Hematopoietic multipotent progenitor cell treated with erythropoietin and hydrocortisone succinate and interleukin-3 and kit ligand, for 6 days (in vitro differentiated cells): ENCODE measurements around the gene TSPAN8.
"Not testable (repeated sequence)": the region's sequence is repeated elsewhere in the genome, so short reads cannot be mapped to it uniquely, and the experiment has no call there.

ENCODE experiments used
- DNase-seq: peaks from one replicate; pipeline ENCODE4 v3.0.0-alpha.2; 2015

Gene TSPAN8

DNA sequence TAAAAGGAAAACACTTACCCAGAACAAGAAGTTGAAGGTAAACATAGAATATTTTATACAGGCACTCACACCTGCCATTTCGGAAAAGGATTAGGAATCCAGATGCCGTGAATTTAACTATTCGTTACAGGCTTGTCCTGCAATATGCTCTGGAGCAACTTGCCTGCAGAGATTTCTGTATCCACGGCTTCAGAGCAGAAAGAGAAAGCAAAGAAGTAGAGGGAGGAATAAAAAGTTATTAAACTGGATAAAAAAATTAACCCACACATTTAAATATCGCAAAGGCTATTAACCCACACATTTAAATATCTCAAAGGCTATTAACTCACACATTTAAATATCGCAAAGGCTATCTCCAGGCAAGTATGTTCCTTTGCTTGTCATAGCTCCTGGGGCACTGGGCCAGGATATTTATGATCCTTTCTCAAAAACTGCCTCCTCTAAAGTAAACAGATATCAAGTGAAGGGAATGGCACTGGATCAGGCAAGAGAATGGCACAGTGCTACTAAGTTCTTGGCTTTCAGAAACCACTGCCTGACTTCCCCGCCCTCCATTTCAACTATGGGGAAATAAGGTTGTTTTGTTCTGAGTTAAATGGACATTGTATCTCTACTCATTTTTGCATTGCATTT is at the start of gene TSPAN8:
Gene TSPAN8 (minus strand): TSS at position 399 of the 633 bp plus-strand sequence. CDS start 321 bp downstream, at position 78.
- no peak for DNase-seq

DNA sequence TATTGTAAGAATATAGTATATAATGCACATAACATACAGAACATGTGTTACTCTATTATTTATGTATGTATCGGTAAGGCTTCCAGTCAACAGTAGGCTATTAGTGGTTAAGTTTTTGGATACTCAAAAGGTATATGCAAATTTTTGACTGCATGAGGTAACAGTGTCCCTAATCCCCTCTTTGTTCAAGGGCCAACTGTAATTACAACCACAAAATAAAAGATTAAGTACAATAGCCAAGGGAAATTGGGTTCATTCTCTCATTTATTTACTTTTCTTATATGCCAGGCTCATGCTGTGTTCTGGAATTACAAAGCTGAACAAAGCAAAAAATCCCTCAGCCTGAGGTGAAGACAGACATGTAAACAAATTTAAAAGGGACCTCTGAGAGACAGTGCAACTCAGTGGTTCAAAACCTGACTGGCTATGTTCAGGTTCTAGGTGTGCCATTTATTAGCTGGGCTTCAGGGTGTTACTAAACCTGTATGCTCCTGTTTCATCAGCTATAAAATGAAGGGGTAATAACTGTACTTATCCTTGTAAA is 43.4 kb upstream of the TSPAN8 start:
- no peak for DNase-seq

DNA sequence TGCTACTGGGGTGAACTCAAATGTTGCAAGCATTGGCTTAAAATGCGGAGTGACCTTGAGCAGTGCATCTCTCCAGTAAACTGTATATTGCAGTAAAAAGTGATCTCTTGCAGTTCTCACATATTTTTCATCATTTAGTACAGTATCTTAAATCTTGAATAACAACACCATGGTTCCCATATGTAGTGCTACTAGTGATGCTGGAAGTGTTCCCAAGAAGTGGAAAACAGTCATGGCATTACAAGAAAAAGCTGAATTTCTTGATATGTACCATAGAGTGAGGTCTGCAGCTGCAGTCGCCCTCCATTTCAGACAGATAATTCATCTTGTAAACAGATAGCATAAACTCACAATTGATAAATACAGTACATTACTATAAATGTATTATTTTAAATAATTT is 42.9 kb upstream of the TSPAN8 start:
- no peak for DNase-seq

DNA sequence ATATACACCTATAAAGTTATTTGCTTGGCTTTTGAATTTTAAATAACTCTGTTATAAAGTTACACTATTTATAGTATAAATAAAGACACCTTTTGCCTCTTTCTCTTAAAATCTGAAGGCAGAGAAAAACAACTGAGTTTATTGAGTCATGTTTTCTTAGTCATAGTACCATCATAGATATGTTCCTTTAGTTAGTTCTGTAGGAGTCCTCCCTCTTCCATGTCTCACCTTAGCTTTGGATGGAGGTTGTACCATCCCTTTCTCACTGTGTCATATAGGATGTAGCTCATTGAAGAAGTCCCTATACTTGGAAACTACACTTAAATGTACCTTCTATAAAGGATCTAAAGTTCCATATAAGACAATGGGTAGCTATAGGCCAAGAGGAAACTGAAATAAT is 39.7 kb upstream of the TSPAN8 start:
- no peak for DNase-seq

DNA sequence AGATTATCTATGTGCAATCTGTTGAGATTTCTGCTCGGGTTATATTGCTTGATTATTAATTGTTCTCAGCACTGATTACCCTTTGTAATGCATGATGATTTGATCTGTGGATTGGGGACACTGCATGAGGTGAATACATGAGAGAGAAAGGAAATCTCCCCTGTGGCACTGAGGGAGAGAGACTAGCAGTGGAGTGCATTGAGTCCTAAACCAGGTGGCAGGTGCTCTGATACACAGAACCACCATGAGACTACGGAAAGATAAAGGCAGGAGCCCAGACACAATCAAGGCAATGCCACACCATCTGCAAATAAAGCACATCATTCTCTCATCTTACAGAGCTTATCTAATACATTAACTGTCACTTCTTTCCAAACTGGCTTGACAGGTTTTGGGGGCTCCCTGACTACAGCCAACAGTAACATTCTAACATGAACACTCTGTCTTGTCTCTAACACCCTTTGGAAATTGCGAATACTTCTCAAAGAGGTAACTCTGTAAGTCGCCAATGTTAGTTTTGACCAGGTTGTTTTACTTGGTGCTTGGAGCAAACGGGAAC is 37.6 kb upstream of the TSPAN8 start:
- no peak for DNase-seq

DNA sequence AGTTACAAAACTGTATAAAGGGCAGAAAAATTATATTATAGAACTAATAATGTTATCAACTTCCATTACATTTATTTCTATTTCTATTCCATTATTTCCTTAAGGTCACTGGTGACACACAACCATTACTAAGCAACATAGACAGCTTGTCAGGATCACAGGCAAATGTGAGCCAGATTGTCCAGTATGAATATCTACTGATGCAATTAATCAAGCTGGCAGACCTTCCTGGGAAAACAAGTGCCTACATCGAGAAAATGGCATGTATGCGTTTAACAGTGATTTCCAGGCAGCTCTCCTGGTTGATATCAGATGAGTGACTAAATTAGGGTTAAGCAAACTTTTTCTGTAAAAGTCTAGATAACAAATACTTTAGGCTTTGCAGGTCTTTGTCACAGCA is 36.9 kb upstream of the TSPAN8 start:
- no peak for DNase-seq

DNA sequence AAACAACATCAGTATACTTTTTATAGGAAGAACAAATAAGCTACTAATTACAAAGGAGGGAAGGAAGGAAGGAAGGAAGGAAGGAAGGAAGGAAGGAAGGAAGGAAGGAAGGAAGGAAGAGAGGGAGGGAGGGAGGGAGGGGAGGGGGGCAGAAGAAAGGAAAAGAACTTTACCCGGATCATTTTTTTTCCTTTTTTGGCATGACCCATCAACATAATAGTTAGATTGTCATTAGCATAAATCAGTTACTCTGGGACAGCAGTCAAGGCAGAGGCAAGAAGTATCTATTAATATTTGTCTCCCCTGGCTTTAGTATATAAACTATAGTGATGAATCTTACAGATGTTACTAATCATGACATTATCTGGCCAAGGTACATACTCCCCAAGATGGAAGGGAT is 35.2 kb upstream of the TSPAN8 start:
- no peak for DNase-seq

DNA sequence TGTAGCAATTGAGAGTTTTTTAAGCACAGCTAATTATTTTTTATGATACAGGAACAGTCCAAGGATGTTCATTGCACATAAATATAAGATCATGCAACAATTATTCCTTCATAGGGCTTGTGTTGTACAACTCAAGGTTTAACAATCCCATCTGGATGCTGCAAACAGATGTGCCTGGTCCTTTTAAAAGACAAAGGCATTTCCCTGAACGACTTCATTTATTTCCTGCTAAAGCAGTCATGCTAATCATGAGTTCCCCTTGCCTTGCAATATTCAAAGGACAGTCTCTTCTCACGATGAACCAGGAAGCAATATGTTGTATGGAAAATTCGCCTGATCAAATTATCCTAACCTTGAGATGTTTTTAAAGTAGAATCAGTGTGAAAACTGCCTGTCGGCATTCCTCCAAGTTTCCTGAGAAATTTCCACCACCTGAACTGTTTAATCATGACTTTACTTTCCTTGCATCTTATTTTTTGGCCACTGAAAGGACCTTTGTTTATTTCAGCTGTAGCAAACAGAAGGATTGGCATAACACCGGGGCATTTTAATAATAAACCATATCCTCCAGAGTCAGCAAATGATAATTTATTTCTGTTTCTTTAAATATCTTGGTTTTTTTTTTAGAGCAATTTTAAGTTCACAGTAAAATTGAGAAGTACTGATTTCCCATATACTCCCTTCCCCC is 33.9 kb upstream of the TSPAN8 start:
- no peak for DNase-seq

DNA sequence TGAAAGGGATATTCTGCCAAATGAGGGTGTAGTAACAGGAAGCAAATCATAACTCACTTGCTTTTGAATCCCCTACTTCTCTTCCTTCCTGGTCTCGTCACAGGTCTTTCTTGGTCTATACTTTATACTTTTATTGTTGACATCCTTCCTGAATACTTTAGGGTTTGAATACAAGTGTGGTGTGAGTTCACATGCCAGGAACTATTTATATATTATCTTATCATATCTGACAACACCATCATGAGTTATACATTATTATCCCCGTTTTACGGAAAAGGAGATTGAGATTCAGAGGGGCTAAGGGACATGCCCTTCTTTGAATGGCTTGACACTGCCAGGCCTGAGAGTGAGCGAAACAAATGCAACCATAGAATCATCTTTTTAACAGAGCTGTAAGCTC is 33.0 kb upstream of the TSPAN8 start:
- no peak for DNase-seq

DNA sequence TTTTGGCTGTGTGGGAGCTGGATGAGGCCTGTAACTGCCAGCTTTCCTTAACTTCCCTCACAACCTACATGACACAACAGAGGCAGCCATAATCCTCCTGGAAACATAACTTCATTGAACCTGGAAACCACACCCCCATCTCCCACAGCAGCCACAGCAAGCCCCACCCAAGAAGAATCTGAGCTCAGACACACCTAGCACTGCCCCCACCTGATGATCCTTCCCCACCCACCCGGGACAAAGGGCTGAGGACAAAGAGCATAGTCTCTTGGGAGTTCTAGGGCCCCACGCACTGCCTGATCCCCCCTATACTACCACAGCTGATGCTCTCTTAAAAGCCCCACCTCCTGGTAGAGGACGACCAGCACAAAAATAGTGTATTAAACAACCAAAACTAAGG is 29.6 kb upstream of the TSPAN8 start:
- DNase-seq = no peak

DNA sequence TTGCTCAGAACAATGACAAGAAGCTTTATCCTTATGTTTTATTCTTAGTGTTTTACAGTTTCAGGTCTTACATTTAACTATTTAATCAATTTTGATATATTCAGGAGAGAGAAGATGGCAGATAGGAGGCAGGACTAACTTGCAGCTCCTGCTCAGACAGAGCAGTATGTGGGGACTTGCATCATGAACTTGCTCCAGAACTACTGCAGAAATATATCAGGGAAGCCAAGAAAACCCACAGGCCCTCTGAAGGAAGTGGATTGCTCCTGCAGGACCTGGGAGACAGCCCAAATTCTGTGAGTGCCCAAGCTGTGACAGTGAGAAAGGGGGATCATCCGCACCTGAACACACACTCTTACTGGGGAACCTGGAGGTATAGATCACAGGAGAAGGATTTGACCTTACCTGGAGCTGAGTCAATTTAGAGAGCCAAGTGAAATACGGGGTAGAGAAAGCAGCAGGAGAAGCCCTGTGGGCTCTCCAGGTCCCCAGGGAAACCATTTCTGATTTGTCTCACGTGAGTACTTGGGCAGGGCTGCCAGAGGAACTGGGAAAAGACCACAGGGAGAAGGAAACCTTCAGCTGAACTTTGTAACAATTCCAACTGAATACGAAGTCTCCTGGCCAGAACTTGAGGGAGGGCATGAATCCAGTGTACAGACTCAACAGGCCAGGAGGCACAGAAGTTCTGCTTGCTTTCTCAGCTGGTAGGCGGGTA is 28.9 kb upstream of the TSPAN8 start:
- no peak for DNase-seq

DNA sequence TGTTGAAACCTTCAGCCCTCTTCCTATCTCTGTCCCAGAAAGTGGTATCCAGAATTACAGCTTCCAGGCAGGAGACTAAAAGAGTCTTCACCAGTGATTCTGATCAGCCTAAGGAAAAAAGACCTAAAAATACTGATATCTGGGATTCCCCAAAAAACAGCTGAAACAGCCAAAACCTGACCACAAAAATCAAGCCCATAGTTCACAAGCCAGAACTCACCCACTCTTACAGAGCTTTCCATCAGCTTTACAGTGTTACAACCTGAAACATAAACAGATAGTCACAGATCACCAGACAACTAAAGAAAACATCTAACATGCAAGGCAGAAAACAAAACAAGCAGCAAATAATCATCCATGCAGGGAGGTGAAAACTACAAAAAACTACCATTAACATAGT is 26.0 kb upstream of the TSPAN8 start:
- no peak for DNase-seq

DNA sequence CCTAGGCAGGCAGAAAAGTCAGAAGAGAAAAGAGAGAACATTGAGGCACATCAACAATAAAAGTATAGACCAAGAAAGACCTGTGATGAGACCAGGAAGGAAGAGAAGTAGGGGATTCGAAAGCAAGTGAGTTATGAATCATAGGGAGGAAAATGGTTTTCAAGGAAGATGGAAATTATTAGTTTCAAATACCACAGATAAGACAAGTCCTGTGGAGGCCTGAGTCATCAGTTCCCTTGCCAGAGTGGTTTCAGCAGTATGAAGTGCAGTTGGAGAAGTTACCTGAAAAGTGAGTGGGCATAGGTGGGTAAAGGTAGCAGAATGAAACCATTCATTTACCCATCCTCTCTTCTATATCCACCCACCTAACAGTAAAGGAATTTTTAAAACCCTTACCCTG is 25.2 kb upstream of the TSPAN8 start:
- no peak for DNase-seq

DNA sequence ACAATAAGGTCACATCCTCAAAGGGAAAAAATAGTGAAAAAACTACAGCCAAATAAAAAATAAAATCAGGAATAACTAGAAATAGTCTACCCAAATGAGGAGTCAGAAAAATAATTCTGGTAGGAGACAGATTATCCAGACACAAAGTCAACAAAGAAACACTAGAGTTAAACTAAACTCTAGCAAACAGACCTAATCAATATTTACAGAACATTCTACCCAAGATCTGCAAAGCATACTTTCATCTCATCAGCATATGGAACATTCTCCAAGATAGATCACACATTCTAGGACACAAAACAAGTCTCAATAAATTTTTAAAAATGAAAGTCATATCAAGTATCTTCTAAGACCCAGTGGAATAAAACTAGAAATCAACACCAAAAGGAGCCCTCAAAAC is 20.4 kb upstream of the TSPAN8 start:
- no peak for DNase-seq

DNA sequence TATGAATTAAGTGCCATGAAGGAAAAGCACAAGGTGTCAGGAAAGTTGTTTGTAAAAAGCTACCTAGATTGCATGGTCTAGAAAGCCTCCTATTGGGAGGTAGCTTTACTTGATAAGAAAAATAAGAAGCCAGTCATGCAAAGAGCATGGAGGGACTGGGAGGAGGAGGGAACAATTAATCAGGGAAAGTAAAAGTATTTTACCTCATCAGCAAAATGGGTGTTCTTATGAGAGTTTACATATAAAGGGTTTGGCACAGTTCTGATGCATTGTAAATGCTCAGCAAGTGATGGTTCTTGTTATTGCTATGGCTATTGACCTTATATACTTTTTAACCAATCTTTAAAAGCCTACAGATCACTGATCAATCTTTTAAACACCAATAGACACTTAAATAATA is 17.0 kb upstream of the TSPAN8 start:
- DNase-seq = no peak

DNA sequence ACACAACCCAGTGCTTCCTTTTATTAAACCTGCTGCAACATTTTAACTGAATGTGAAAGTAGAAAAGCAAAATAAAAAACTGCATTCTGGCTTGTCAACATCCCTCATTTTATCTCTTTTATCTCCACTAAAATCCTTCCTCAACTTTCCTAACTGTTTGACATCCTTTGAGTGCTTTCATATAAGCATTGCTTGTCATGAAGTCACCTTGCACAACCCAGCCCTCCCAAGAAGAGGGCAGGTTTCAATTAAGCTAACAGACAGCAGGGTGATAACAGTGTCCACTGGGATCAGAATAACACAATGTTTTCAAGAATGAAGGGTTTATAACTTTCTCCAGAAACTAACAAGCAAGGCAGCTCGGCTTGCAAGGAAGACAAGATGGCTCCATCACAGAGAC is 16.3 kb upstream of the TSPAN8 start:
- DNase-seq = no peak

DNA sequence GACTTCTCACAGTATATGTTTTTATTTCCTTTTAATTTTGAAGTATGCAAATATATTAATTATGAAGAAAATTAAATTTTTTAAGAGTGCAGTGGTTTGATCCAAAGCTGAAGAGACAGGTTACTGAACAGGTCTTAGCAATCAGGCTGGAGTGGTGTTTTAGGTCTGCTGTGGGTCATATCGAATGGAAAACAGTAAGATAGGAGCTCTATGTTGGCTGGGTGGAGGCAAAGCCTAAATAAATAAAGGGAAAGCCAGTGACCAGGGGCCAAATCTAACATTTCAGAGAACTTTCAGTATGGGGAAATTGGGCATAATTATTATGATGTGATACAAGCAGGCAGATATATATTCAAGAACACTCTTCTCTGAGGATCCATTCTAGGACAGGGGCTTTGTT is 12.7 kb upstream of the TSPAN8 start:
- DNase-seq = no peak

DNA sequence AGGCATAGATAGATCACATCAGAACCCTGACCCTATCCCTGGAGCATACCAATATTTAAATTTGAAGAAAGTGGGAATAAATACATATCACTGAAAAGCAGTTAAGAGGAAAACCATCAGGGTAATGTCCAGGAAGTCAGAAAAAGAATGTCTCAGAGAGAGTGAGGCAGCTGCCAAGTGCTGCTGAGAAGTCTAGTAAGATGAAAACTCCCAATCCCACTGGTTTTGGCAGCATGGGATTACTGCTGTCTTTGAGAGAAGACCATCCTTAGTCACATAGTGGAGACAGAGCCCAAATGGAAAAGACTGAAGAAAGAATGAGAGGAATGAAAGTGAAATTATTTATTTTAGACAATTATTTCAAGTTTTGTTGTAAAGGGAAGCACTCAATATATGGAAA is 11.5 kb upstream of the TSPAN8 start:
- DNase-seq = no peak

DNA sequence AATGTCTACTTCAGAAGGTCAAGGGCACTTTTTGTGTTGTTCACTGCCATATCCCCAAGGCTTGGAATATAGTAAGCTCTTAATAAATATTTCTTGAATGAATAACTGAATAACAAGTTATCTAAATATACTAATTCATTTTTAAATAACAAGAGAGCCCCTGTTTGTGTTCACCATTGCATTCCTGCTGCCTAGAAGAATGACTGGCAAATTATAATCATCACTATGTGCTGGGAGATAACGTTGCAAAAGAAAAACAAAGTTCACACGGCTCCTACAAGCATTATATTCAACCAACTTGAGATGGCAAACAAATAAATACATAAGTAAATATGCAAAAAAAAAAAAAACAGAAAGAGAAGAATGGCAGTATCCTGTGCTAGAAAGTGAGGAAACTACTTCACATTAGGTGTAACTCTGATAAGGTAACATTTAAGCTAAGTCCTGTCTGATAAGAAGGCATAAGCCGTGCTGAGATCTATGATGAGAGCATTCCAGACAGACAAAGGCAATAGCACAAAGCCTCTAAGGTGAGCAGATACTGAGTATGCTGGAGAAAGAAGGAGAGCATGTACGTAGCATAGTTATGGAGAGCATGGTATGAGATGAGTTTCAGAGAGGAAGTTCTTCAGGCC is 9.2 kb upstream of the TSPAN8 start:
- DNase-seq = no peak

DNA sequence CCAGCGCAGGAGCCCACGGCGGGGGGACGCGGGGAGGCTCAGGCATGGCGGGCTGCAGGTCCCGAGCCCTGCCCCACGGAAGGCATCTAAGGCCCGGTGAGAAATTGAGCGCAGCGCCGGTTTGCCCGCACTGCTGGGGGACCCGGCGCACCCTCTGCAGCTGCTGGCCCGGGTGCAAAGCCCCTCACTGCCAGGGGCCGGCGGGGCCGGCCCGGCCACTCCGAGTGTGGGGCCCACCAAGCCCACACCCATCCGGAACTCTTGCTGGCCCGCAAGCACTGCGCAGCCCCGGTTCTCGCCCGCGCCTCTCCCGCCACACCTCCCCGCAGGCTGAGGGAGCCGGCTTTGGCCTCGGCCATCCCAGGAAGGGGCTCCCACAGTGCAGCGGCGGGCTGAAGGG is 8.5 kb upstream of the TSPAN8 start:
- DNase-seq = no peak

DNA sequence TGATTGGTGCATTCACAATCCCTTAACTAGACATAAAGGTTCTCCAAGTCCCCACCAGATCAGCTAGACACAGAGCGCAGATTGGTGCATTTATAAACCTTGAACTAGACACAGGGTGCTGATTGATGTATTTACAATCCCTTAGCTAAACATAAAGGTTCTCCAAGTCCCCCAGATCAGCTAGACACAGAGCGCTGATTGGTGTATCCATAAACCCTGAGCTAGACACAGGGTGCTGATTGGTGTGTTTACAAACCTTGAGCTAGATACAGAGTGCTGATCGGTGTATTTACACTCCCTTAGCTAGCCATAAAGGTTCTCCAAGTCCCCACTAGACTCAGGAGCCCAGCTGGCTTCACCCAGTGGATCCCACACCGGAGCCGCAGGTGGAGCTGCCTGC is 8.0 kb upstream of the TSPAN8 start:
- DNase-seq = not testable (repeated sequence)

DNA sequence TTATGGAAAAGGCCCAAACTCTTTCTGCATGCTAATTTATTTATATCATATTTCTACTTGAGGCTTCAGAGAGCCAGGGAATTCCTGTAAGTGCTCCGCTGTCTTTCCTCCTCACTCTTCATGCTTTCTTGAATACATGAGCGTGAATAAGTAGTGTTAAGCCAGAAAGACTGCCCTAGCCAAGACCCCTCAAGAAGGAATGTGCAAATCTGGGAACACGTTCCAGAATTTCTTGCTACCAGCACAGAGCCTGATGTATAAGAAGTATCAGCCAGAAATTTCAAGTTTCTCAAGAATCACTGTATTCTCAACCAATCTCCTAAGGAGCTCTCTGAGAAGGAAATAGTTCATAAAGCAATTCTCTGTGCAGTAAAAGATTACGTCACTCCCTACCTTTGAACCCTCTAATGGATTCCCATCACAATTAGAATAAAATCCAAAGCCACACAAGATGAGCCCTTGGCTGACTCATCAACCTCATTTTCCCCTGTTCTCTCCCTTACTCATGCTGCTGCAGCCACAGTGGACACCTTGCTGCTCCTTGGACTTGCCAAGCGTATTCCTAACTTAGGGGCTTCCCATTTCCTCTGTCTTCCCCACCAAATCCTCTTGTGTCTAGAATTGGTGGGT is 6.9 kb upstream of the TSPAN8 start:
- no peak for DNase-seq

DNA sequence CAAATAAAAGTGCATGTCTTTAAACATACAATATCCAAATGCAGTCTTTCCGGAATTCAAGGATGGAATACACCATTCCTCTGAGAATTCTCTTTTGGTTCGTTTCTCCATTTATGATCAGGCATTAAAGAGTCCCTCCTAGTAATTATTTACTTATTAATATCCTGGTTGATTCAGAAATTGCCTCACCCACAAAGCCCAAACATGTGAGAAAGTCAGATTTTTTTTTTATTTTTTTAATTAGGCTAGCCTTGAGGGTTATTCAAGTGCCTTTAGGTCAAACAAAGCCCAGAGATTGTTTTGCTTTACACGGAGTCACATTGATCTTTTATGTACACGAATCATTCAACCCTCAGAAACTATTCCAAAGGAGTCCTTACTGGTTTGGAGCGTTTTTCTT is 6.4 kb upstream of the TSPAN8 start:
- DNase-seq = no peak
